ENCODE results near the gene SLC38A2. TPM values are rescaled to one million over a fixed set of nuclear protein-coding genes. Genes with fewer than 3 reads are reported as not detected.
A peak's percentile ranks its signal among the peaks of the same experiment; 100 is the strongest.

Gene SLC38A2
- total RNA-seq, 1 experiment from 2014 or later = 341 TPM

GRCh38 chr12:46365951-46366379 is 6.6 kb downstream of the SLC38A2 start:
- POLR2A ChIA-PET = no interaction called here

GRCh38 chr12:46364777-46365580 is 7.6 kb downstream of the SLC38A2 start:
- BruUV-seq (replicated peaks) = no TSS peak
- in situ Hi-C loops (cut with HindIII; ENCODE audit: low pct_unique_long_range_greater_than_20kb, low sequenced_read_pairs) = no loop called here

More at GRCh38 chr12:46365951-46366379, 6.6 kb downstream of the SLC38A2 start:
- intact Hi-C loops (cut with micrococcal nuclease; ENCODE audit: unreplicated experiment) (loop anchor here (10.0 kb wide), 1 partner anchor 101 kb away; the partner anchor contains the start of gene SLC38A1), in situ Hi-C loops (cut with HindIII; ENCODE audit: low pct_unique_long_range_greater_than_20kb, low sequenced_read_pairs) (no loop called here)
- ATAC-seq (no peak), DNase-seq (ENCODE audit: low read depth, low spot score) (no peak)
- no peaks in the 10 kb centered on the region for H3K27me3 ChIP-seq (ENCODE audit: control insufficient read depth, insufficient read depth, low read length)
- peak overlapping the region; percentile 93 to 99; a peak in 3 of 4 replicates for H3K4me3 ChIP-seq (ENCODE audit: low read depth in 2 of 2, low read length in 2 of 2)
- H3K27ac ChIP-seq (ENCODE audit: low read length) = peak overlapping the region; percentile 82
- no peak for TF ChIP-seq SIN3A (IDR thresholded peaks at IDR 0.05; ENCODE audit: borderline replicate concordance, insufficient read depth, low read depth, low read length)
- peak; percentile 45; the same call in 1 of the 2 replicates for TF ChIP-seq POLR2AphosphoS5 (IDR thresholded peaks at IDR 0.05; ENCODE audit: low read depth, low read length)
- TF ChIP-seq TCF7L2 (IDR thresholded peaks at IDR 0.05; ENCODE audit: low read depth, low read length) = no peak
- peaks cover 99% of the 10 kb centered on the region for H3K36me3 ChIP-seq (ENCODE audit: control insufficient read depth, insufficient read depth, low read length)
- H3K4me1 ChIP-seq (ENCODE audit: control insufficient read depth, insufficient read depth, low read length) = peaks cover 86% of the 10 kb centered on the region
- H3K9me3 ChIP-seq (ENCODE audit: control insufficient read depth, insufficient read depth, low read depth, low read length) = no peaks in the 10 kb centered on the region
- CTCF ChIA-PET = interaction anchor here (0.7 kb wide), 1 partner anchor 654 kb away, joined by 3 read pairs; no protein-coding TSS in a partner anchor
- no TSS peak for BruUV-seq (replicated peaks)

More at GRCh38 chr12:46364777-46365580, 7.6 kb downstream of the SLC38A2 start:
- 0 out of 2 replicates have a peak, but pooled peaks have one; percentile 21 for TF ChIP-seq POLR2AphosphoS5 (IDR thresholded peaks at IDR 0.05; ENCODE audit: low read depth, low read length)
- TF ChIP-seq SIN3A (IDR thresholded peaks at IDR 0.05; ENCODE audit: borderline replicate concordance, insufficient read depth, low read depth, low read length) = no peak
- TF ChIP-seq REST (IDR thresholded peaks at IDR 0.05; ENCODE audit: insufficient read depth in 1 of 2, low read depth in 2 of 2, low read length in 1 of 2) = no peak
- no peak for TF ChIP-seq CTCF (IDR thresholded peaks at IDR 0.05)
- no peak for TF ChIP-seq TCF7L2 (IDR thresholded peaks at IDR 0.05; ENCODE audit: low read depth, low read length)
- H3K4me3 ChIP-seq (ENCODE audit: low read depth in 2 of 2, low read length in 2 of 2) = peak overlapping the region; percentile 93 to 99; a peak in 3 of 4 replicates
- ATAC-seq = peak; percentile 41; the same call in 1 of the 2 replicates
- H3K27ac ChIP-seq (ENCODE audit: low read length) = peak overlapping the region; percentile 82
- CTCF ChIA-PET = no interaction called here
- no peaks in the 10 kb centered on the region for H3K9me3 ChIP-seq (ENCODE audit: control insufficient read depth, insufficient read depth, low read depth, low read length)
- H3K27me3 ChIP-seq (ENCODE audit: control insufficient read depth, insufficient read depth, low read length) = no peaks in the 10 kb centered on the region
- intact Hi-C loops (cut with micrococcal nuclease; ENCODE audit: unreplicated experiment) = loop anchor here (10.0 kb wide), 1 partner anchor 100 kb away; the partner anchor contains the start of gene SLC38A1
- peaks cover 95% of the 10 kb centered on the region for H3K4me1 ChIP-seq (ENCODE audit: control insufficient read depth, insufficient read depth, low read length)
- POLR2A ChIA-PET = no interaction called here
- DNase-seq (ENCODE audit: low read depth, low spot score) = no peak
- H3K36me3 ChIP-seq (ENCODE audit: control insufficient read depth, insufficient read depth, low read length) = peaks cover 99% of the 10 kb centered on the region
